GM21717 (cell line): ENCODE measurements around the gene MTCH2.

ENCODE experiments used
- ATAC-seq: cut with Tn5 transposase; IDR thresholded peaks from one replicate; pipeline ENCODE4 v1.9.1; 2021; ENCODE audit warnings: mild to moderate bottlenecking, moderate library complexity; ENCODE audit not compliant: unreplicated experiment

The MTCH2 gene

DNA sequence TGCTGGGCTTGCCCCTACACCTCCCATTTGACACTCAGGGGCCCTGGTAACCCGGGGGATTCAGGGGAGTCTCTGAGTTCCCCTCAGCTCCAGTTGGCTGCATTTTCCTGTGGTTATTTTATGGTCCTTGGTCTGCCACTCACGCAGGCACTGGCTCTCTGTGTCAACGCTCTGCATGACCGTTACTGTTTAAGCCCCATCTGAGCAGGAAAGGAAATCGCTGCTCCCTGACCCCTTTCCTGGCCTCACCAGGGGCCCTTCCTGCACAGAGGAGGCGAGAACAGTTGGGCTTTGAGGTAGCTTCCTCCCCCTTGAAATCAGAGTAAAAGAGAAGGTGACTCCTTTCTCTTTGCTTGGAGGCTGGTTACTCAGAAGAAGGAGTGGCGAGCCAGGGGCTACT lies 50.6 kb downstream of the MTCH2 start:
- no peak for ATAC-seq

- ATAC-seq = no peak
These were observed 52.1 kb downstream of the MTCH2 start for GRCh38 chr11:47589977-47590861.

DNA sequence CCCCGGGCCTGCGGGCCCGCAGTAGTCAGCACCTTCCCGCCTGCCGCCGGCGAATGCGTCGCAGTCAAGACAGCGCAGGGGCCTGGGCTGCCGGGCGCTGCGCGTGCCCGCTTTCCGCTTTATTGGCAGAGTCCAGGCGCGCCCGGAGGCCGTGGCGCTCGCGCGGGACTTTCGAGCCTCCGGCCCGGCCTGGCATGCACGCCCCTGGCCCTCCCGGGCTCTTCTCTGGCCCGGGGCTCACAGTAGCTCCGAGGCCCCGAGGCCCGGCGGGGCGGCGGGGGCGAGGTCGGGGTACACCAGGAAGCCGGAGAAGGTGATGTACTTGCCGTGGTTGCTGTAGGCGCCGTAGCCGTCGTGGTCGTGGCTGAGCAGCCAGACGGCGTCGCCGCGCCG lies 52.8 kb downstream of the MTCH2 start:
- ATAC-seq = no peak

- ATAC-seq = no peak
These were observed 53.2 kb downstream of the MTCH2 start for GRCh38 chr11:47589118-47589517.

GRCh38 chr11:47587723-47588326 lies 54.5 kb downstream of the MTCH2 start:
- ATAC-seq = no peak

GRCh38 chr11:47587039-47587716 lies 55.2 kb downstream of the MTCH2 start:
- no peak for ATAC-seq

GRCh38 chr11:47586098-47586855 lies 56.1 kb downstream of the MTCH2 start, which contains the start of gene FAM180B:
Gene FAM180B, plus strand, starts transcription at chr11:47586678. Its CDS starts 91 bp downstream, at chr11:47586769.
- ATAC-seq = no peak

DNA sequence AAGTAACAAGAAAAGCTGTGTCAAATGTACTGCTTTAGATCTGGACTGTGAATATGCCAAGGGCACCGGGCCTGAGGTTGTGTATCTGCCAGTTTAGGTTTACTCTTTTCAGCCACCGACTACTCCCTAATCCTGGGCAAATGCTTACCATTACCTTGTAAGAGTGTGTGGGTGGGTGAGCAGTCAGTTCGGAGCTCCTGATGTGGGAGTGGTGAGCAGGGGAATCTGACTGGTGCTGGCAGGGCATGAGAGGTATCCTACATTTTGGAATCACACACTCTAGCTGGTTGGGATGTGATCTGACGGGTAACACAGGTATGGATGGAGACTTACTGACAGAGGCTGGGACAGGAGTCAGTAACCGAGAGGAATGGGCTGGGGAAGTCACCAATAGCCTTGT lies 58.5 kb downstream of the MTCH2 start:
- ATAC-seq = no peak

DNA sequence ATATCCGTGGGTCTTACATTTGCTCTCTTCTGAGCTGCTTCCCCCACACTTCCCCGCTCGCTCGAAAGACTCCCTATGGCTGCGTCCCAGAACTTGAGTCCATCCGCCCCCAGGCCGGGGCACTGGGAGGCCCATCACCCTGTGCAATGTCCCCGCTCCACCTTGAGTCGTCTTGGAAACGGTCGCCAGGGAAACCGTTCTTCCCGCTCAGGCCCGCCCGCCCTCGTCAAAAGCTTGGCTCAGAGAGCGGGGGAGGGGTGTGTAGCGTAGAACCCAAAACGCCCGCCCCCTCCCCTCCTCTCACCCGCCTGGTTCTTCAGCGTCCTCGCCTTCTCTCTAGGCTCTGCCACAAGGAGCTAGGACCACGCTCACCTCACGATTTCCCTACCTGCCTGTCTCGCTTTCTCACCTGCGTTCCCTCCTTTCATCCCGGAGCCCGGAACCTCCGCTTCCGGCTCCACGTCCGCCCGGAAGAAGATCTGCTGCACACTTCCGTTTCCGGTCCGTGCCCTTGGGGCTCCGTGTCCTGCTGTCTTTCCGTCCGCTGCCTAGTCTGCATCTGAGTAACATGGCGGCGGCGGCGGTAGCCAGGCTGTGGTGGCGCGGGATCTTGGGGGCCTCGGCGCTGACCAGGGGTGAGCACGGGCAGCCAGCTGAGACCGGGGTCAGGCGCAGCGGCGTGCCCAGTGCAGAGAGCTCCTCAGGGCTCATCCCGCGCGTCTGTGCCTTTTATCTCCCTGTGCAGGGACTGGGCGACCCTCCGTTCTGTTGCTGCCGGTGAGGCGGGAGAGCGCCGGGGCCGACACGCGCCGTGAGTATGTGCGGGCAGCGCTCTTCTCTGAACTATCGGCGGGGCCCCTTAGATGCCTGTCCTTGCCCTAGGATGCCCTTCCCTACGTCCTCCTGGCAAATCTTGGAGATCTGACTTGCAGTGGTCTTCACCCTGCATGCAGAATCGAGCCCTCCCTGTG lies 63.5 kb downstream of the MTCH2 start, which contains the start of the genes KBTBD4 and NDUFS3:
Gene KBTBD4 (minus strand): TSS at position 447 of the 971 bp plus-strand sequence. CDS start 19 bp downstream, at position 428.
Gene NDUFS3 (plus strand): TSS at position 551 of the 971 bp plus-strand sequence. CDS start 18 bp downstream, at position 569.
- ATAC-seq = peak; percentile 86

DNA sequence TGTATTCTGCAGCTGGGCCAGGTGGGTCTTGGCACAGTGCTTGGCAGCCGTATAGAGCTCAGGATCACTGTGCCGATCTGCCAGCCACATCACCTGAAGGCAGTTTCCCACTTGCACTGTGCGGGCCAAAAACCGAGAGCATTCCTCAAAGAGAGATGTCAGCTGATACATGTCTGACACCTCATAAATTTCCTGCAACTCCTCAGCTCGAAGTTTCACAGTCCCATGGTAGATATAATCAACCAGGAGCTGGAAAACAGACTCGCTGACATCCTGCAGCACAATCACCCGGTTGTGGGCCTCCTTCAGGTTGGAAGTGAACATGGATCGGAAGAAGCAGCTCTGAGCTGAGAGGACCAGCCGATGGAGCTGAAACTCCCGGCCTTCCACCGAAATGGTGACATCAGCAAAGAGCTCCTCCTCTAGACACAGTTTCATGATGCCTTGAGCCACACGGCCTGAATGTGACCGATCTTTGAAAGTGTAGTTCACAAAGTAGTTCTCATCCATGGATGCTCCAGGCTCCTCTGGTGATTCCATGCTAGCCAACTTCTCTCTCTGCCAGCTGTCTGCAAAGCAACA lies 64.8 kb downstream of the MTCH2 start:
- ATAC-seq = no peak

- no peak for ATAC-seq
These were observed 69.0 kb downstream of the MTCH2 start for GRCh38 chr11:47573321-47573720.

DNA sequence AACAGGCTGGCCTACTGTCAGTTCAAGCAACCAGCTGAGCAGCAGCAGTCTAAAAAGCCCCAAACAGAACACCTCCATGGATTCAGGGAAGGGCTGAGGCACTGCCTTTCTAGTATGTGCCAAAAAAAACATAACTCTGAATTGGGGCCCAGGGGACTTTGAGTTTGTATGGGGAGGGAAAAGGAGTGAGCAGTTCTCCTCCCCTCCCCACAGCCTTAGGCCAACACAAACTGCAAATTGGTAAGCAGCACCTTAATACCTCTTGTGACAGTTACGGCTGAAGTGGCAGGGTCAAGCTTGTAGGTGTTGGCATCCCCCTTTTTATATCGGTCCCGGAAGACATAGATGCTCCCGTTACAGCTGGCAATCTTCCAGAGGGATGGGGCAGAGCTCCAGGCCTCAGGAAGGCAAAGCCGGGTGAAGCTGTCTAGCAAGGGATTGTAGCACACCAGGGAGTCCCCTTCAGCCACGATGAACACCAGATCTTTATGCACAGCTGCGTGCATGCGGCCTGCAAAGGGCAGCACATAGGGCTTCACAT lies 69.6 kb downstream of the MTCH2 start:
- no peak for ATAC-seq

- no peak for ATAC-seq
These were observed 70.5 kb downstream of the MTCH2 start for GRCh38 chr11:47571895-47572294.

DNA sequence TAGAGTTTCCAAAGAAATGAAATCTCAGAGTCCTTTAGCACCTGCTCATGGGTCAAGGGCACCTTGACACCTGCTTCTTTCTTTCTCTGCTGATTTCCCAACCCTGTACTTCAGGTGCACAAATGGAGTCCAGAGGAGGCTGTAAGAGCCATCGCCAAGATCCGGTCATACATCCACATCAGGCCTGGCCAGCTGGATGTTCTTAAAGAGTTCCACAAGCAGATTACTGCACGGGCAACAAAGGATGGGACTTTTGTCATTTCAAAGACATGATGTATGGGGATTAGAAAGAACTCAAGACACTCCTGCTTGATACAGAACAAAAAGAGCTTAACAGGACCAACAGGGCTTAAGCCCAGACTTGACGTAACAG lies 71.0 kb downstream of the MTCH2 start:
- ATAC-seq = no peak

GRCh38 chr11:47570651-47571356 lies 71.6 kb downstream of the MTCH2 start:
- ATAC-seq = no peak

- no peak for ATAC-seq
These were observed 72.7 kb downstream of the MTCH2 start for GRCh38 chr11:47569646-47570045.
